Heart left ventricle (tissue), 16 donors: Measurements from ENCODE around the gene PML. TPM values are rescaled to one million over a fixed set of nuclear protein-coding genes. Genes with fewer than 3 reads are reported as not detected.

Source experiments
- ATAC-seq, 4 donors: fragments of 200-7000 bp; cut with Tn5 transposase; one replicate each; pipeline ENCODE4 v1.9.1; 2020 to 2022; ENCODE audit warnings: moderate library complexity in 4 of 4, mild to moderate bottlenecking in 3 of 4, moderate number of reproducible peaks in 1 of 4
- DNase-seq, 5 donors: peaks; one replicate each; pipeline ENCODE4 v3.0.0-alpha.2; 2020
- H3K27ac ChIP-seq, 12 donors: fragments of 200-600 bp; sonication (generic) in 4 of 12; one replicate each; pipeline versions ENCODE4 v1.5.0 to v1.8.0; 2016 to 2022; ENCODE audit warnings: mild to moderate bottlenecking in 2 of 12
- H3K27me3 ChIP-seq, 9 donors: fragments of 200-600 bp; sonication (generic) in 2 of 9; one replicate each; pipeline versions ENCODE4 v1.5.1 to v1.8.0; 2016 to 2022; ENCODE audit warnings: mild to moderate bottlenecking in 3 of 9
- H3K36me3 ChIP-seq, 9 donors: fragments of 200-600 bp; sonication (generic) in 2 of 9; one replicate each; pipeline versions ENCODE4 v1.5.0 to v1.8.0; 2018 to 2022; ENCODE audit warnings: mild to moderate bottlenecking in 2 of 9
- H3K4me1 ChIP-seq, 12 donors: fragments of 200-600 bp; sonication (generic) in 4 of 12; one replicate each; pipeline versions ENCODE4 v1.5.0 to v1.8.0; 2016 to 2022; ENCODE audit warnings: mild to moderate bottlenecking in 3 of 12
- H3K4me3 ChIP-seq, 12 donors: fragments of 200-600 bp; sonication (generic) in 4 of 12; one replicate each; pipeline versions ENCODE4 v1.5.0 to v1.8.0; 2017 to 2022; ENCODE audit warnings: mild to moderate bottlenecking in 9 of 12, moderate library complexity in 4 of 12
- H3K9me3 ChIP-seq, 12 donors: fragments of 200-600 bp; sonication (generic) in 4 of 12; one replicate each; pipeline versions ENCODE4 v1.5.0 to v1.8.0; 2016 to 2022; ENCODE audit warnings: mild to moderate bottlenecking in 1 of 12
- CTCF ChIP-seq, 12 donors: fragments of 200-600 bp; sonication (generic) in 4 of 12; IDR thresholded peaks; one replicate each; pipeline versions ENCODE4 v1.5.0 to v1.8.0; 2018 to 2022; ENCODE audit warnings: antibody characterized with exemption in 12 of 12, mild to moderate bottlenecking in 5 of 12
- POLR2A ChIP-seq, 2 donors: fragments of 450-650 bp; IDR thresholded peaks; one replicate each; pipeline ENCODE4 v1.6.1; 2017; ENCODE audit warnings: antibody characterized with exemption in 2 of 2, mild to moderate bottlenecking in 2 of 2, moderate library complexity in 2 of 2
- WGBS, 4 donors: extraction: QIAGEN DNeasy Blood & Tissue Kit in 2 of 4; methylation state at CpG; one replicate each; pipeline versions ENCODE4 v1.1.5 to v1.1.7; 2013 to 2018; 5-methylcytosine and 5-hydroxymethylcytosine counted together
- intact Hi-C, 10 donors: fragments of 100-400 bp; cut with DNase I; formaldehyde crosslinking; loops; one replicate each; pipeline versions ENCODE4 v1.11.1 to v1.14.2; 2022
- long read RNA-seq, 3 donors: library from polyadenylated mRNA; unstranded; transcript quantifications; one replicate each; pipeline ENCODE4 v2.0.0, GENCODE V29; 2020 to 2021
- polyA plus RNA-seq, 2 donors: library from polyadenylated mRNA; stranded (reverse); fragments of 200-250 nt; gene quantifications; one replicate each; pipeline ENCODE4 v1.2.3, GENCODE V29; 2013
- total RNA-seq, 9 donors: library from RNA; depleted of rRNA in 2 of 9; stranded (reverse); fragments of >200 nt in 2 of 9; fragmentation: NEBNext Ultra II Directional in 3 of 9; extraction: Animal tissue kit (Norgen Biotek cat#: 25700) in 3 of 9; gene quantifications; one replicate each; pipeline versions ENCODE4 v1.1.0 to v1.2.4, GENCODE V29; 2016 to 2023
- donor health status: ischemic (EF 13 %, LVEDD 7.1; RV severe dilation, severe dysfunction).
- donor health status: healthy with polysubstance abuse.
- donor health status: DM: no; HTN: yes; CAD: no.
- donor health status: DM: no; HTN: no; CAD: no.
- donor health status: ischemic (EF 25% LVEDD 6.9; RV normal size, moderate dysfunction).
- donor health status: ischemic (EF 25% LVEDD 5.7; RV mildly dilated, moderate dysfunction).
- donor health status: healthy.
- donor health status: DM: yes; HTN: yes; CAD: no.
- donor health status: ischemic (EF 35%, LVEDD 5.7; RV mildly dilated, moderate dysfunction).
- donor health status: nonischemic (EF 11% LVEDD 7.7; RV severe dilation, severe dysfunction).
- donor health status: DM: yes; HTN: yes; CAD: no.
- donor health status: PGD.
- donor health status: ischemic (EF 29% LVEDD 5.4; RV normal size, mild dysfunction).
- donor health status: nonischemic (EF 23%, LVEDD 6.1; RV moderate dilation, normal function).

Gene PML
- total RNA-seq (10 to 100 TPM; 18.4 to 68.7 (median 28.0) TPM), polyA plus RNA-seq (10 to 100 TPM; 17.0 to 20.8 TPM)
- long read RNA-seq, donor 1, partial matches to known transcripts, result 2 of 9 reads
- long read RNA-seq, donor 1, other reads (novel, unspliced or antisense), result 5 of 9 reads
- long read RNA-seq, donor 2, full-length matches to known transcripts, result 6 of 26 reads
- long read RNA-seq, donor 2, partial matches to known transcripts, result 17 of 26 reads
- long read RNA-seq, donor 2, other reads (novel, unspliced or antisense), result 3 of 26 reads
- long read RNA-seq, donor 3, full-length matches to known transcripts, result 6 of 12 reads
- long read RNA-seq, donor 3, partial matches to known transcripts, result 3 of 12 reads
- long read RNA-seq, donor 3, other reads (novel, unspliced or antisense), result 3 of 12 reads

- no peaks in the 10 kb centered on the region for H3K9me3 ChIP-seq
- WGBS, 4 donors, result 0 to 1% (median 0%) methylated on average over 13 to 27 of the region's 27 CpGs
- H3K4me3 ChIP-seq, result peak within 1 kb of the TSS; percentile 58 to 98 (median 76)
- peaks cover 0 to 20% (median 16%) of the 10 kb centered on the region in 9 donors for H3K36me3 ChIP-seq
- ATAC-seq (peak; percentile 82 to 91 (median 88)), DNase-seq (peak; percentile 97 to 99 (median 98))
- TF ChIP-seq CTCF (IDR thresholded peaks at IDR 0.05), result peak in 1 of 12 donors; percentile 18
- peak; percentile 43 to 95 for TF ChIP-seq POLR2A (IDR thresholded peaks at IDR 0.05)
- H3K27me3 ChIP-seq, result no peaks in the 10 kb centered on the region
- peaks cover 17 to 86% (median 76%) of the 10 kb centered on the region in 12 donors for H3K4me1 ChIP-seq
- peak within 1 kb of the TSS; percentile 82 to 97 (median 94) for H3K27ac ChIP-seq
- intact Hi-C loops, result loop anchor here in 1 of 10 donors (5.0 kb wide), 1 partner anchor 48 kb away; no protein-coding TSS in a partner anchor
These were observed at the start of gene PML for GRCh38 chr15:73994413-73994883. PML (plus strand) TSS chr15:73994716; CDS start chr15:73994813, 97 bp downstream.

- no peak overlapping the region for H3K4me3 ChIP-seq
- no peak for ATAC-seq
- TF ChIP-seq POLR2A (IDR thresholded peaks at IDR 0.05) (no peak), CTCF (IDR thresholded peaks at IDR 0.05) (no peak)
- H3K4me1 ChIP-seq, result peaks cover 0 to 45% (median 17%) of the 10 kb centered on the region in 12 donors
- 80 to 84% (median 82%) methylated on average over 4 of the region's 4 CpGs for WGBS, 4 donors
- H3K9me3 ChIP-seq, result no peaks in the 10 kb centered on the region
- DNase-seq, result no peak
- H3K27me3 ChIP-seq, result no peaks in the 10 kb centered on the region
- intact Hi-C loops, result no loop called here
- H3K36me3 ChIP-seq, result peaks cover 0 to 41% (median 27%) of the 10 kb centered on the region in 9 donors
- H3K27ac ChIP-seq, result peak overlapping the region in 6 of 12 donors; percentile 47 to 82 (median 64)
These were observed 49.4 kb upstream of the PML start for GRCh38 chr15:73945130-73945508.

- 80 to 89% (median 88%) methylated on average over 9 to 17 of the region's 17 CpGs for WGBS, 4 donors
- DNase-seq (peak in 2 of 5 donors; percentile 24 to 29), ATAC-seq (no peak)
- Histone ChIP-seq H3K27ac (peak overlapping the region in 1 of 12 donors; percentile 68), H3K27me3 (no peaks in the 10 kb centered on the region), H3K4me1 (peaks cover 0 to 46% (median 15%) of the 10 kb centered on the region in 12 donors), H3K36me3 (peaks cover 0 to 41% (median 27%) of the 10 kb centered on the region in 9 donors), H3K9me3 (no peaks in the 10 kb centered on the region), H3K4me3 (no peak overlapping the region)
- no peak for TF ChIP-seq CTCF (IDR thresholded peaks at IDR 0.05)
- TF ChIP-seq POLR2A (IDR thresholded peaks at IDR 0.05), result no peak
- intact Hi-C loops, result no loop called here
These were observed 48.3 kb upstream of the PML start for GRCh38 chr15:73946046-73946721.
